Adrenal gland (tissue), 5 donors: ENCODE data around the gene GCHFR.

Experiments
- CTCF ChIP-seq, 6 experiments: fragments of 450-650 bp in 4 of 6; fragments of 200-600 bp in 2 of 6; sonication (generic) in 1 of 6; IDR thresholded peaks; 1 replicate in 5 of 6; 2 replicates in 1 of 6; pipeline versions ENCODE4 v1.5.1 to v1.8.0; 2016 to 2021; ENCODE audit warnings: antibody characterized with exemption in 6 of 6, mild to moderate bottlenecking in 2 of 6, moderate library complexity in 1 of 6
- POLR2A ChIP-seq, 2 donors: fragments of 450-650 bp; IDR thresholded peaks; one replicate each; pipeline ENCODE4 v1.6.1; 2017; ENCODE audit warnings: antibody characterized with exemption in 2 of 2, mild to moderate bottlenecking in 2 of 2, moderate library complexity in 1 of 2
- donor health status: DM: no; HTN: no; CAD: no.

GRCh38 chr15:40754883-40755811, 8.7 kb upstream of the GCHFR start, which contains the start of gene RMDN3:
- TF ChIP-seq POLR2A (IDR thresholded peaks at IDR 0.05) (peak in 1 of 2 donors; percentile 56), CTCF (IDR thresholded peaks at IDR 0.05) (no peak)
